Body of pancreas (tissue), 4 donors: ENCODE results near the gene TOR1B.

ENCODE experiments used
- POLR2A ChIP-seq, 3 donors: fragments of 450-650 bp; IDR thresholded peaks; one replicate each; pipeline ENCODE4 v1.6.1; 2016; ENCODE audit warnings: antibody characterized with exemption in 3 of 3, mild to moderate bottlenecking in 2 of 3
- TF ChIP-seq, protein P1 (sequence below), 7 experiments: fragments of 450-650 bp in 4 of 7; fragments of 200-600 bp in 3 of 7; sonication (generic) in 3 of 7; IDR thresholded peaks; one replicate each; pipeline ENCODE4 v1.5.1; 2016 to 2019; ENCODE audit warnings: antibody characterized with exemption in 7 of 7

GRCh38 chr9:129794549-129794948 is 8.4 kb upstream of the TOR1B start:
- TF ChIP-seq, protein P1, sequence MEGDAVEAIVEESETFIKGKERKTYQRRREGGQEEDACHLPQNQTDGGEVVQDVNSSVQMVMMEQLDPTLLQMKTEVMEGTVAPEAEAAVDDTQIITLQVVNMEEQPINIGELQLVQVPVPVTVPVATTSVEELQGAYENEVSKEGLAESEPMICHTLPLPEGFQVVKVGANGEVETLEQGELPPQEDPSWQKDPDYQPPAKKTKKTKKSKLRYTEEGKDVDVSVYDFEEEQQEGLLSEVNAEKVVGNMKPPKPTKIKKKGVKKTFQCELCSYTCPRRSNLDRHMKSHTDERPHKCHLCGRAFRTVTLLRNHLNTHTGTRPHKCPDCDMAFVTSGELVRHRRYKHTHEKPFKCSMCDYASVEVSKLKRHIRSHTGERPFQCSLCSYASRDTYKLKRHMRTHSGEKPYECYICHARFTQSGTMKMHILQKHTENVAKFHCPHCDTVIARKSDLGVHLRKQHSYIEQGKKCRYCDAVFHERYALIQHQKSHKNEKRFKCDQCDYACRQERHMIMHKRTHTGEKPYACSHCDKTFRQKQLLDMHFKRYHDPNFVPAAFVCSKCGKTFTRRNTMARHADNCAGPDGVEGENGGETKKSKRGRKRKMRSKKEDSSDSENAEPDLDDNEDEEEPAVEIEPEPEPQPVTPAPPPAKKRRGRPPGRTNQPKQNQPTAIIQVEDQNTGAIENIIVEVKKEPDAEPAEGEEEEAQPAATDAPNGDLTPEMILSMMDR (IDR thresholded peaks at IDR 0.05) = no peak
- no peak for TF ChIP-seq POLR2A (IDR thresholded peaks at IDR 0.05)
